ENCODE results near the gene KLHL22. TPM values are rescaled to one million over a fixed set of nuclear protein-coding genes. Genes with fewer than 3 reads are reported as not detected.

The KLHL22 gene
- total and polyA plus RNA-seq, 2 of the 13 experiments (the other 11 are each of a cell fraction or from before 2014, with no cell fraction given), result 10.9 to 14.8 TPM

- TF ChIP-seq NFYC (CRISPR knock-in tag; IDR thresholded peaks at IDR 0.05), result 0 out of 2 replicates have a peak, but pooled peaks have one; percentile 45
- no peak for TF ChIP-seq ZNF512 (CRISPR knock-in tag; IDR thresholded peaks at IDR 0.05)
- no peak for TF ChIP-seq ZNF121 (CRISPR knock-in tag; IDR thresholded peaks at IDR 0.05)
- no peak for TF ChIP-seq KDM5A (IDR thresholded peaks at IDR 0.05; ENCODE audit: borderline replicate concordance, low read length)
- TF ChIP-seq GRHL1 (CRISPR knock-in tag; conservative IDR thresholded peaks at IDR 0.05), result no peak
- 0 out of 2 replicates have a peak, but pooled peaks have one; percentile 37 for TF ChIP-seq ZBTB39 (CRISPR knock-in tag; IDR thresholded peaks at IDR 0.05)
- no peak for TF ChIP-seq PAF1 (CRISPR knock-in tag; IDR thresholded peaks at IDR 0.05)
- no peak for TF ChIP-seq MTA1 (CRISPR knock-in tag; IDR thresholded peaks at IDR 0.05; ENCODE audit: borderline replicate concordance)
- TF ChIP-seq ZNF770 (CRISPR knock-in tag; IDR thresholded peaks at IDR 0.05), result no peak
- TF ChIP-seq ZNF703 (CRISPR knock-in tag; IDR thresholded peaks at IDR 0.05; ENCODE audit: borderline replicate concordance), result peak; percentile 67; the same call in 1 of the 2 replicates
- TF ChIP-seq KAT2B (IDR thresholded peaks at IDR 0.05; ENCODE audit: borderline replicate concordance, low read depth, low read length), result no peak
- TF ChIP-seq IKZF1 (IDR thresholded peaks at IDR 0.05), result no peak
- TF ChIP-seq MEIS2 (CRISPR knock-in tag; IDR thresholded peaks at IDR 0.05), result no peak
- TF ChIP-seq ATF6 (CRISPR knock-in tag; conservative IDR thresholded peaks at IDR 0.05), result no peak
- no peak for TF ChIP-seq AGO1 (IDR thresholded peaks at IDR 0.05; ENCODE audit: low read depth, low read length, poor library complexity, severe bottlenecking)
- TF ChIP-seq ZNF550 (CRISPR knock-in tag; IDR thresholded peaks at IDR 0.05; ENCODE audit: borderline replicate concordance), result no peak
- no peak for TF ChIP-seq ZNF713 (CRISPR knock-in tag; IDR thresholded peaks at IDR 0.05)
- no peak for TF ChIP-seq ZBTB7A (CRISPR knock-in tag; IDR thresholded peaks at IDR 0.05)
- TF ChIP-seq ZNF30 (CRISPR knock-in tag; IDR thresholded peaks at IDR 0.05), result no peak
- TF ChIP-seq ZNF3 (CRISPR knock-in tag; IDR thresholded peaks at IDR 0.05), result no peak
These were observed 101.7 kb downstream of the KLHL22 start, which contains the start of gene ZNF74 (continued) for GRCh38 chr22:20393705-20394476.

All from HepG2 (cell line).